Fibroblast of skin of right biceps (primary cell): ENCODE measurements around the gene MAST4.

ENCODE experiments used
- DNase-seq: peaks from one replicate; pipeline ENCODE4 v3.0.0-alpha.2; 2013

MAST4 gene

DNA sequence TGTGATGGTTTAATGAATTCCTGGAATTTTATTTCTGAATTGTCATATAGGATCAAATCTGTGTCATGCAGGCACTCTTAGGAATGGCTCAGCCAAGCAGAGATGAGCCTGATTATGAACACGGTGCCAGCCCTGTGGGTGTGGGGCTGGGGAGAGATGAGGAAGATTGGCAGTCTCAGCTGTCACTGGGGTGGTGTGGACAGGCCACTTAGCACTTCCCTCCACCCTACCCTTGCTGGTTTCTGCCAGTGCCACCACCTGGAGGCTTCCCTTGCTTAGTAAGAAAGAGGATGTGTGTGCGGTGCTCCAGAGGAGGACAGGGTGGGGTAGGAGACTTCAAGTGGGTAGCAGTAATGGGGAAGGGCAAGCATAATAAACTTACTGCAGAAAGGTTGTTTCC lies 373.8 kb downstream of the MAST4 start:
- DNase-seq = no peak

DNA sequence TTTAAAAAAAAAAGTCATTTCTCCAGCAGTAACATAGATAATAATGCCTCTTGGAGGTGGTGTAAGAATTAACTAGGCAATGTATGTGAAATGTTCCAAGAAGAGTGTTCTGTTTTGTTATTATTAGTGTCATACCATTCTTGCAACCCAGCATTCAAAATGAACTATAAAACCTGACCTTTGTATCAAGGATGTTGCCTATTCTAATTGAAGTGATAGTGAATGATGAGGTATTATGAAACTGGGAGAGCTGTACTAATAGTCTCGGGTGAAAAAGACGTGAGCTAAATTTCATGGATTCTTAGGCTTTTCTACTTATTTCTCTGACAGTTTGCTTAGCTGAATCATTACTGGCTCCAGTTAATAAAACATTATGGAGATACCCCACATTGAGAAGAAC lies 375.8 kb downstream of the MAST4 start:
- DNase-seq = no peak

DNA sequence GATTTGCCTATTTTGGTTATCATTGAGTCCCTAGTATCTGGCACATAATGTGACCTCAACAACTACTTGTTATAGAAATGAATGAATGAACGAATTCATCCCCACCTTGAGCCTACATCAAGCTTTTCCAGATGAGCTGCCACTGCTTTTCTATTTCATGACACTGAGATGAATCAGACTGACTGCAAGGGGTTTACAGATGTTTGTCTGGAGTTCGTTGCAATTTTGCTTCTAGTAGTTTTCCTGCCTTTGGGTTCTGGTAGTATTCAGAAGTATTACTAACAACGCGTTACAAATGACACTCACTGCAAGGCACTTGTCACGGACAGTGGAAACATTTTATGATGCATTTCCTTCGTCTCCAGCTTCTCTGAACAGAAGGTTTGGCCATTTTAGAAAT lies 378.1 kb downstream of the MAST4 start:
- peak; percentile 17 for DNase-seq

DNA sequence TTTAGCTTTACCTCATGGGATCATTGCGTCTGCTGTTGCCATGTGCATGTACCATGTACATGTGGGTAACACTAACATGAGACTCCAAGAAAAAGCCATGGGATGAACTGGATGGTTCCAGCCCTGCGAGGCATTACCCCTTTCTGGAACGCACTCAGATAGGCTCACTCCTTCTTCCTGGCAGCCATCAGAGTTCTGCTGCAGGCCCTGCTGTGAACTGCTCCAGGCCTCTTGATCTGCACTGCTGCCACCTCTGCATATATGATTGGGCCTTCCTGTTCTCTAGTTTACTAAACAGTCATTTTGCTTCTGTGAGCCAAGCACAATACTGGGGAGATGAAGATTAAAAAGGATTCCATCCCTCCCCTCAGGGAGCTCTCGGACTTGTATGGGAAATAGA lies 379.9 kb downstream of the MAST4 start:
- DNase-seq = no peak

DNA sequence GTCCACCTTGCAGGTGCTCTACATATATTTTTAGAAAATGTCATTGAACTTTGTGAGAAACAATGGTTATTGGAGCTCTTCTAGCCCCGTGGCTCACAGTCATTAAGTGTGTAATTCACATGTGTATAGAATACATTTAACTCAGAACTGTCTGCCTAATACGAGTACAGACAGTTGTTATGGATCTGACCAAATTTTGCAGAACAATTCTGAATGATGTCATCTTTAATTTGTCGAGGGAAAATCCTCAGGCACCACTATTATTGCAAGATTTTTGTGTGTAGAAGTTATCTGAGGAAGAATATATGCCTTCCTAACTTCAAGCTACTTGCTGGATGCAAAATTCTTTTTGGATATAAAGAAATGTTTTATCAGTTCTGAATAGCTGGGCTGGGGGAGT lies 383.5 kb downstream of the MAST4 start:
- DNase-seq = no peak

DNA sequence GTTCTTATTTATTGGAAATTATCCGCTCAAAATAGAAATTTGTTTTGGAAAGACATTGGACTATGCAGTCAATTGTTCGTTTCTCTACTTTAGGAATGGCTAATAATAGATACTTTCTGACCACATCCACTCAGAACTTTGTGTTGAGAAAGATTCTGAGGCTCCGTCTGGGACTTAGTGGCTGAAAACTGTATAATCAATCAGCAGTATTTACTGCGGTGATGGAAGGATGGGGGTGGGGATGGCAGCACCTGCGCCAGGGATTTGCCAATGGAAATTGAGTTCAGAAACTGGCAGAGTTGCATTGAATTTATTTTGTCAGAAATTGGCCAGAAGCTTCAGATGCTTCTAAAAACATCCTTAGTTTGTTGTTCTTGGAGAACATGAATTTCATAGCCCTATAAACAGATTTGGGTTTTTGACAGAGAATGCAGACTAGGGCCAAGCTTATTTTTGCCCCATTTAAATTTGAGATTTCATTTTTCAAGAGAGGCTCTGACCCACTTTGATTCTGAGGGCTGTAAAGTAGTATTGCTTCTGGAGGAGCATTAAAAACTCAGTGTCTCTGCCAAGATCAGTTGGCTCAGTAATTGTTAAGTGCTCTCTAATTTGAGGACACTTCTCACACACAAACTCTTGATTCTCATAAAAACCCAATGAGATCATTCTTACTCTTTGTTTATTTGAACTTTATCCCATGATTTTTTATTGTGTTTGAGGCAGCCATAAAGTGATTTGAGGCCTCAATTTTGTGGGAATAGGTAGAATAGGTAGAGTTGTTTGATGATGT lies 385.3 kb downstream of the MAST4 start:
- DNase-seq = no peak

DNA sequence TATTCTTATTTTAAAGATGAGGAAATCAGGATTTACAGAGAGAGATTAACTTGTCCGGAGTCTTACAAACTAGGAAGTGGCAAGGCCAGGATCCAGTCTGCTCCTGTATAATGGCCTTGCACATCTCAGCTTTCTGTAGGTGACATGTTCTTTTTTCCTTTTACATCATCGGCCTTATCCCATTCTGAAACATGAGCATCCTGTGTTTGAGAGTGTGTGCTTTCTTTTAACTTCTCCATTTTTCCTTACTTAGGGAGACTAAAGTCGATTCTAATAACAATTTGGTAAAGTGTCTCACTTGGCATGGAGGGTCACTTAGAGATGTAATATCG lies 385.8 kb downstream of the MAST4 start:
- no peak for DNase-seq

DNA sequence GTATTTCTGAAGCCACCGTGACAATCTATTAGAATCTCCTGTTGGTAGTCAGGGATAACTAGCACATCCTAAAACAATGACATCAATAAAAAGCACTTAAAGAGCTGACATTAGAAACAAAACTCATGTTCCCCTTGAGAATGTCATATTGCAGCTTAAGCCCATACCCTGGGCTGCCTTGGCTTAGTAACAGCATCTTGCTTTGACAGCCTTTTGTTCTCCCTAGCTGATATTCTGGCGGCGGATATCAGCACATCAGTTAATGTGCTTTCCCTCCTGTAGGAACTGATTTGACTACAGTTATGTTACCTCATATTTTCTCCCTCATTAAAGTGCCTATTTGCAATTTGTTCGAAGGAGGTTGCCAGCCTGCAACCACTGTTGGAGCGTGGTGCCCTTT lies 386.3 kb downstream of the MAST4 start:
- DNase-seq = no peak

DNA sequence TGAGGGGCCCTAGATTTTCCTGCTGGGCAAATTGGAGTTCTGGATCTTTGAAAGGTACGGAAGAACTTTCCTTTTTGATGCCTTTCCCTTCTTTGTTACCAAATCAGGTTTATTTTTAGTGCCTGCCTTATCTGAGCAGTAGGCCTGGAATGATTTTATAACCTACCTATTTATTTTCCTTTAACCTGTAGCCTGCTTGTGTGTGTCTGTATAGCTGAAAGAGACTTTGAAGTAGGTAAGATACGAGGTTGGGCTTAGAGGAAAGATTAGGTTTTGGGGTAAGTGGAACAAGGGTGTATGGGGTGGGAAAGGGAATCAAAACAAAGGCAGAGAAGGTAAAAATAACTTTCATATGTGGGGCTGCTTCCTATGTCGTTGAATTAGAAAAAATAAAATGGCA lies 389.2 kb downstream of the MAST4 start:
- DNase-seq = no peak

DNA sequence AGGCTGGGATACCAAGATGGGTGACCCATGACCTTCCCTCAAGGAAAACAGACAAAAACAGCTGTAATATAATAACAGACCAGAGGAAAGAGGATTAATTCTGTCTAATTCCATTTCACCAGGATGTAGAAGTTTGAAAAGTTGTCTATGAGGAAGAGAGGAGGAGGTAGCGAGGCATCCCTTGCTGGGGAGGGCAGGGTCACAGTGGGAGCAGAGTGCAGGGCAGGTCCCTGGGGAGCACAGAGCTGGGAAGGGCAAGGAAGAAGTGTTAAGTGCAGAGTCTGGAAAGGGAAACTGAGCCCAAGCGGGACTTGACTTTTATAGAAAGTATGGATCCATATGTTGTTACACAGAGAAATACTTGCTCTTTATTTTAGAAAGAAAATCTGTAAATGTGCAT lies 389.8 kb downstream of the MAST4 start:
- DNase-seq = no peak

DNA sequence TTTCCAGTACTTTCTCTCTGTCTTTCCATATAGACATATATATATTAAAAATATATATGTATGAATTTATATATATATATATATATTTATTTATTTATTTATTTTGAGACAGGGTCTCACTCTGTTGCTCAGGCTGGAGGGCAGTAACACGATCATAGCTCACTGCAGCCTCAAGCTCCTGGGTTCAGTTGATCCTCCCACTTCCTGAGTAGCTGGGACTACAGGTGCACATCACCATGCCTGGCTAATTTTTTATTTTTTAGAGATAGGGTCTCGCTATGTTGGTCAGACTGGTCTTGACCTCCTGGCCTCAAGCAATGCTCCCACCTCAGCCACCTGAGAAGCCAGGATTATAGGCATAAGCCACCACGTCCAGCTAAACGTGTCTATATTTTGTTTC lies 390.3 kb downstream of the MAST4 start:
- no peak for DNase-seq

DNA sequence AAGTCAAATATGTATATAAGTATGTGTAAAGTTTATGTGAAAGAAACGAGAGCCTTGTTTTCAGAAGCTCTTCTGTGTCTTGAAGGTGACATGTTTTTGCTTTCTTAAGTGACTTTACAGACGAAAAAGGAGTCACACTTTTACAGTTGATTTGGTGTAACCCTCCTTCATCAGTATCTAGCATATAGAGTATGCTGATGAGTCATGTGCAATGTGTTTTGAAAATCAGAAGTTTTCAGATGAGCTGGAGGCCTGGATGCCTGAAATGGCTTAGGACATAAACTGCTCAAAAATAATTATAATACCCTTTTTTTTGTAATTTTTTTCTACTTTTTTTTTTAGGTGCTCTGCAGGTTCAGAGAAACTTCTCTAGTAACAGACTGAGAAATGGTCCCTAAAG lies 390.9 kb downstream of the MAST4 start:
- peak; percentile 48 for DNase-seq

DNA sequence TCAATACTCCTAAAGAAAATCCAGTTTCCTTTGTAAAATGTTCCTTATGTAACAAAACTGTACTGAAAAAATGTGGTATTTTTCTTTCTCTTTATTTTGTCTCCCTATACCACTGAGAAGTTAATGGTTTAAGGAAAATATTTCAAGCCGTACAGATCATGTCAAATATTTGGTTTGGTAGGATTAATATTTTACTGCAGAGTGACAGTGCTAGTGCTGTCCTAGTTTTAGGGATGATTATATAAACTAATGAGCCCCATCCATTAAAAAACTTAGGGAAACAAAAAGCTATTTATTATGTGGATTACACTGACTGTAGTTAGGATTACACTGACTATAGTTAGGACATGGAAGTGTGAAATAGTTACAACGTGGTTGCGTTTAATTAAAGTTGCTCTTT lies 391.3 kb downstream of the MAST4 start:
- no peak for DNase-seq

DNA sequence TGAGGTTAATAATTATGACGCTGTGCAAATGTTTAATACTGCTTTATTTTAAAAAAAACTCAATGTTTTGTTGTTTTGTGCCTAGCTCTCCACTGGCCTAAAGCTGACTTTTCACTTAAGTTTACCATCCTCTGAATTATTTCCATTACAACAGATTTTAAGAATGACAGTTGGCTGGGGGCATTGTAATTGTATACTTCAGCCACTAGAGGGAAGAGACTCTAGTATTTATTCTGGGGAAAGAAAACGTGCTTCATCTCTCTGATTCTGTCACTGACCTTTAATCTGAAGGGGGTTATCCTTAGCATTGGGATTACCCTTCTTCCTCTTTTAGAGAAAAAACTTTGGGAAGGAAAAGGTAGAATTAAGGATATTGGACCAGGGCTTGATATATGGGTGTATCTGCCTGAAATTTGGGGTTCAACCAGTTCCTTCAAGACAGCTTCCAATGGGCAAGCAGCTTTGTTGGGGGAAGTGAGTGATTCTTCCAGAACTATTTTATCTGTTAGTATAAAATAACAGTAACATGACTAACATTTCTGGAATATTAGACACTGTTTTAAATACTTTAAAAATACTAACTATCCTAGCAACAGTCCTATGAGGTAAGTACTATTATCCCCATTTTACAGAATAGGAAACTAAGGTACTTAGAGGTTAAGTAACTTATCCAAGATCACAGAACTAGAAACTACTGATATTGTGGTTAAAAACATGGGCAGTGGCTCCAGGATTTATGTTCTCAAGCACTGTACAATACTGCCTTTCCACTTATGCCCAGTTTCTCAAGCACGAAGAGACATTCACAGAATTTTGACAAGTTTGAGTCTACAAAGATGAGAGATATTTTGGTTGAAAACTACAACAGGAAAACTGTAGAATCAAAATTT lies 392.0 kb downstream of the MAST4 start:
- peak; percentile 43 for DNase-seq

DNA sequence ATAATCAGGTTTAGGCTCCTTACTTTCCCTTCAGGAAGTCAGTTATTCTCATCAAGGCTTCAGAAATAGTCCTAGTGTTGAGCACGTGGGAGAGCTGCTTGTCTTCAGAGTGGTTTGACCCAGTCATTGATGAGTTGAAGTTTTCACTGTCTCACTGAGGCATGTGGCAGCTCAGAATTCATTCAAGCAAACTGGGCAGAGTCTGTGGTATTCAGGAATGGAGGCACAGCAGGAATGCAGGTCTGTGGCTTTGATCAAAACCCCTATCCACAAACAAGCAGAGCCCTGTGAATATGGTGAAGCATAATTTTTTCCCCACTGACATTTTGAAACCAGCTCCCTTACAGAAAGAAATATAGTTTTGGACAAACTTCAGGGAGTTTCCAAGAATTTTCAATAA lies 393.1 kb downstream of the MAST4 start:
- DNase-seq = peak; percentile 67

DNA sequence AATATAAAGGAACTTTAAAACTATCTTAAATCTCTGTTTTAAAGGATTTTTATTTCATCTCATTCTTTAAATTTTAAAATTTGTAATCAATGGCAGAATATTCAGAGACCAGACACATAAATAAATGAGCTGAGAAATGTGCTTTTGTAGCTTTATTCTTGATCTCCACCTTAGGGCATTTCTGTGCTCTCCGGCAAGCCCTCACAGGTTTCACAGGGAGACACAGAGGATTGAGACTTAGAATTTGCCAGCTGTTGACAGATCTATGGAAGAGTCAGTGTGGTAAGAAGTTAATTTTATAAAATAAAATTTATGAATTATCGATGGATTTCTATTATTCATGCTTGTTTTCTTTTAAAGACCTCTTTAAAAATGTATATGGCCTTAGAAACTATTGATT lies 393.6 kb downstream of the MAST4 start:
- DNase-seq = no peak

DNA sequence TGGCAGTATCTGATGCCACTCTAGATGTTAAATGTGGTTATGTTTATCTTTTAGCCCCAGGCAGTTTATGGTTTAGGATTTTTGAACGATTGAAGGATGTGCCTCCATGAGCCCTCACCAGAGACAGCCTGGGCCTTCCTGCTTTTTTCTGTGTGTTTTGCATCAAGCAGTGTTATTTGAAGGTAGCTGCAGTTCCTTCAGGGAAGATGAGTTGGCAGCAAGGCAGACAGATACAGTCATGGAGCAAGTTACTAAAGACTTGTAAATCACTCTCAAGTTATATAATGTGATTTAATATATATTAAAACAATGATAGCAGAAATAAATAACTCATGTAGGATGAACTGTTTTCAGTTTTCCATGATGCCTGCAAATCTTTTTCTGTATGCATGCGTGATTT lies 395.6 kb downstream of the MAST4 start:
- DNase-seq = no peak

DNA sequence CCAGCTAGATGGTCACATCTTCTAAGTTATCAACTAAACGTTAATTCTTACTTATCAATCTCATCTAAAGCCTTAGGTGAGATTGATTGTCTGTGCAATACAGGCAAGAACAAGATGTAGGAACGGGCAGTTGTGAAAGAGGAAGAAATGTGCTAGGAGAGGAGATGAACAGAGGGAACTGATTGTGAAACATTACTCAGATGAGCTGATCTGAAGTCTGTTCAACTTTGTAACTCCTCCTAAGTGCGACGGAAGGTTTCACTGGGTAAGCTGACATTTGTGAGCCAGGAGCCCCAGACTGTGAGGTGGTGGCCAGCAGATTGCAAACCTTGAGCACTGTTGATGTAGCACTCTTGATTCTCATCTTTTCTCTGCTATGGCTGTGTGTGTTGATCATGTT lies 396.4 kb downstream of the MAST4 start:
- no peak for DNase-seq

DNA sequence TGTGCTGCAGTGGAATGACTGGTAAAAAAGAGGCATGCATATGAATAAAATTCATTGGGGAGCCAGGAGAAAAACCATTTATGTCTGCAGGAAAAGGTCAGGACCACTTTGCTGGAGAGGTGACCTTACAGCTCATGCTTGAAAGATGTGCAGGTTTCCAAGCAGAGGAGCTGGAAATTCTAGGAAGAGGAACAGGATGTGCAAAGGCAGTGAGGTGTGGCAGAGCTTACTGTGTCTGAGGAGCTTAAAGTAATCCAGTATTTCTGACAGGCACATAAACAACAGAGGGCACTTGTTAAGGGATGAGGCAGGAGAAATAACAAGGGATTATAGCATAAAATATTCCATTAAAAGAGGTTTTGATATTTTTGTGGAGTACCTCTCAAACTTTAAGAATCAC lies 397.3 kb downstream of the MAST4 start:
- DNase-seq = no peak

DNA sequence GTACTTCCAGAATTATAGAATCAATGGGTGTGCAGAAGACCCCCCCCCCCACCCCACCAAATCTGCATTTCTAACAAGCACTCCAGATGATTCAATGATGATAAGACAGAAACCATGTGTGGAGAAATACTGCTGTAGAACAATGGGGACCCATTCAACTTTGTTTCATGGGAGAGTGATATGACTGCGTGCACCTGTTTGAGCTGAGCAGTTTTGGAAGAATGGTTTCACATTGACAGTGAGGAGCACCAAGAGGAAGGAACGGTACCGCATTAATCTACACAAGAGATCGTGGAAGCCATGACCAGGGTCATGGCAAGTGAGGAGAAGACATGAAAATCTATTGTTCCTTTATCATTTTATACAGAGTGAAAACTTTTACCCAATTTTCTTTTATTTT lies 397.7 kb downstream of the MAST4 start:
- no peak for DNase-seq

DNA sequence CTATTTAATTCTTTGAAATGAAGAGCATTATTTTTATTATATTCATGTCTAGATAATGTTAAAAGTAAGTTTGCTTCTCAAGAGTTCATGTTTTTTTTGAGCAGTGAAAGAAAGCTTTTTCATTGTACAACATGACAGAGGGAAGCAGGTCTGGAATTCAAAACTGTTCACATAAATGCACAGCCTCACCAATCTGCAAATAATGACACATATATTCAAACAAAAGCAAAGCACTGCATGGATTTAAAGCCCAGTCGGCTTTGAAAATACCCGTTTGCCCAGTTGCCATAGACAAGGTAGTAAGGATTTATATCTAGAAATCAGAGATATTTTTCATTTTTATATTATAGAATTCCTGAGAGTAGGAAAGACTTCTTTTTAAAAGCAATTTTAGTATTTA lies 398.6 kb downstream of the MAST4 start:
- DNase-seq = no peak

DNA sequence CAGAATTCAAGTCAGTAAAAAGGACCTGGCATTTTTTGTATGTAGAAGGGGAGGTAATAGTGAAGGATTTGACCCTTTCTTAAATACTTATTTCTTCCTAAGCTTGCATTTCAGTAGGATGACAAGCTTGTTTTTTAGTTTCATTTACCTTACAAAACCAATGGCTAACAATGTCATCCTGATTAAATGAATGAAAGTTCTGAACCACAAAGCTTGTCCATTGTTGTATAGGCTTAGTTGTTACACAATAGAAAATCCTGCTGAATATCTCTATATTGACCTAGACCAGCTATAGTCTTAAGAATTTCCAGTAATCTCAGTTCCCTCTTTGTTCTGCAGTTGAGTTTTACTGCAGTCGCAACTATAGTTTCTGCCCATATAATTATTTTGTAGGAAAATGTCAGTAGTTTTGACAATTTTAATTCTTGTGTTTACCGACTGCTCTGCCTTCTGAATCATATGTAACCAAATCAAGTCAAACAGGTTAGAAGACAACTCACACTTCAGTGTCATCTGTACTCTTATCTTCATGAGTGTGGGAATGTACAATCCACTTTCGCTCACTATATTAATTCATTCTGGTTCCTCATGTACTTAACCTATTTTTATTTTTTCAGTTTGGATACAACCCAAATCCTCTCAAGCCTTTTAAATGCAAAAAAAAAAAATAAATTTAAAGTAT lies 404.7 kb downstream of the MAST4 start:
- DNase-seq = no peak

DNA sequence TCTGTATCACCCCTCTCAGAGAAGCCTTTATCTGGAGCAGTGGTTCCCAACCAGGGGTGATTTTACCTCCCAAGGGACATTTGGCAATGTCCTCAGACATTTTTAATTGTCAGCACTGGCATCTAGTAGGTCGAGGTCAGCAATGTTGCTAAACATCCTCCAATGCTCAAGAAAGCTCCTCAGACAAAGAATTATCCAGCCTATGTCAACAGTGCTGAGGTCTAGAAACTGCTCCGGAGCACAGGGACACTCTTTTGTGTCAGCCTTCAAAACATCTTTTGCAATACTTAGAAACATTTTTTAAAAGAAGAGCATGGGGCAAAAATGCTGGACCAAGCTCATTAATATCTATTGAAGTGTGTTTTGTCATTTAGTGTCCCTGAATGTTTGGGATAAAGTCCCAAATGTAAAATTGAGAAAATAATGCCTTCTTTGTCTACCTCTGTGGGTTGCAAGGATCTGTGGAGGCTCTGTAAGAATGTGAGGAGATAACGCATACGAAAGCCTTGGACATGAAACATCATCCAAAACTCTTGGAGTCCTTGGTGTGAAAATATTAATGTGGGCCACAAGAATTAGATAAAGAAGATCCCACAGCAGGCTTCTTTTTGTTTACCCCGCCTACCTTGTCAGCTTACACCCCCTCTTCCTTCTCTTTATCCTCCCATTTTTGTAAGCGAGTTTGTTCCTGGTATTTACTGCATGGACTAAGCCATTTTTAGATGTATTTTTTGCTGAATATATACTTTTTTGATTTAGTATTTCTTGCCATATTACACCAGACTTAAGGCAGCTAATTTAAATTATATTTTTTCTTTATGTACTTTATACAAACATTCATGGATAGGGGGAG lies 406.9 kb downstream of the MAST4 start:
- DNase-seq = no peak
